CD4-positive, alpha-beta T cell treated with Interferon alpha-2 for 1 hour (primary cell): ENCODE measurements around the gene ZNF276.

Experiments used
- DNase-seq, 2 donors: peaks; one replicate each; pipeline ENCODE4 v3.0.0-alpha.2; 2020 to 2022

ZNF276 gene

DNA sequence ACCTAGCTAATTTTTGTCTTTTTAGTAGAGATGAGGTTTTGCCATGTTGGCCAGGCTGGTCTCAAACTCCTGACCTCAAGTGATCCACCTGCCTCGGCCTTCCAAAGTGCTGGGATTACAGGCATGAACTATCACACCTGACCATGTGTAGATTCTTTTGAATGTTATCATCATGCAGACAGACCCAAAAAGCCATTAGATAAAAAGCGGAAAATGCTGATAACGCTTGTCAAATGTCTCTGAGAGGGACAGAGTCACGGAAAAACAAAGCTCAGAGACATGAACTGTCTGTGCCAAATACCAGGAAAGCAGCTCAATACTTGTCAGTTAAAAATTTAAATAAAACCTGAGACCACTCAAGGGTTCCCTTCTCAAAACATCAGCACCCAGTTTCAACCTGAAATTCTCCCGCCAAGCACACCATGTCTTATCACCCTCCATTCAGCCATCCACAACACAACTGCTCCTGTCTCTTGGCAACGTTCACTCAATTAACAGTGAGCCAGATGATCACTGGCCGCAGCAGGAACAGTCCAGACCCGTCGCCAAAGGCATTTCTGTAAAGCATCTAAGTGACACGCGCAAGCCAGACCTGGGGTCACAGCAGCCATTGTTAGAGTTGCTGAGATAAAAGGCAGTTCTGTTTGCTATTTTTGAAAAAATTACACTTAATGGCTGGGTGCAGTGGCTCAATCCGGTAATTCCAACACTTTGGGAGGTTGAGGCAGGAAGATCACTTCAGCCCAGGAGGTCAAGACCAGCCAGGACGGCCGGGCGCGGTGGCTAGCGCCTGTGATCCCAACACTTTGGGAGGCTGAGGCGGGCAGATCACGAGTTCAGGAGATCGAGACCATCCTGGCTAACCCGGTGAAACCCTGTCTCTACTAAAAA lies 65.4 kb downstream of the ZNF276 start:
- no peak for DNase-seq

DNA sequence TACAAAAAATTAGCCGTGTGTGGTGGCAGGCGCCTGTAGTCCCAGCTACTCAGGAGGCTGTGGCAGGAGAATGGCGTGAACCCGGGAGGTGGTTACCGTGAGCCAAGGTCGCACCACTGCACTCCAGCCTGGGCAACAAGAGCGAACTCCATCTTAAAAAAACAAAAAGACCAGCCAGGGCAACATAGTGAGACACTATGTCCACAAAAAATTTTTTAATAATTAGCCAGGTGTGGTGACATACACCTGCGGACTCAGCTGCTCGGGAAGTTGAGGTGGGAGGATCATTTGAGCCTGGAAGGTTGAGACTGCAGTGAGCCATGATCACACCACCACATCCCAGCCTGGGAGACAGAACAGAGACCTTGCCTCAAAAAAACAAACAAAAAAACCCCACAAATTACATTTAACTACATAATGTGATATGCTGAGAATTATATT lies 66.0 kb downstream of the ZNF276 start:
- DNase-seq, result no peak
